NOMO-1 (cell line): ENCODE data around the gene PDIA2.

Experiments
- DNase-seq, 2 experiments: peaks; one replicate each; lab custom pipeline; 2025; ENCODE audit not compliant: unreplicated experiment in 2 of 2; lab: John Stamatoyannopoulos, UW

The PDIA2 gene

DNA sequence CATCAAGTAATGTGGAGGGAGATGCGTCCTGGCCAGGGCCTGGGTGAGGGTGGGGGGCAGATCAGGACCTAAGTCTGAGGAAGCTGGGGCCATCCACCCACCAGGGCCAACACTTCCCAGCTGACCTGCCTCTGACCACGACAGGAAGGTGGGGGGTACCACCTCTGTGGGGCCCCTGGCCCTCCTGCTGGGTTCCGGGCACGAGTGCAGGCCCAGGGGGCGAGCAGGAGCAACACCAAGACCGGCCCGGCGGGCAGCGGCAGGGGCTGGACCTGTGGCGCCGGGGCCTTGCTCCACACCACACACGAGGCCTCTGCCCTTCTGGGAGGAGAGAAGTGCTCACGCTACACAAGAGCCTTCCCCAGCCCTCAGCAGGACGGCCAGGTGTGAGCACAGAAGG lies 13.3 kb downstream of the PDIA2 start:
- DNase-seq, result no peak

DNA sequence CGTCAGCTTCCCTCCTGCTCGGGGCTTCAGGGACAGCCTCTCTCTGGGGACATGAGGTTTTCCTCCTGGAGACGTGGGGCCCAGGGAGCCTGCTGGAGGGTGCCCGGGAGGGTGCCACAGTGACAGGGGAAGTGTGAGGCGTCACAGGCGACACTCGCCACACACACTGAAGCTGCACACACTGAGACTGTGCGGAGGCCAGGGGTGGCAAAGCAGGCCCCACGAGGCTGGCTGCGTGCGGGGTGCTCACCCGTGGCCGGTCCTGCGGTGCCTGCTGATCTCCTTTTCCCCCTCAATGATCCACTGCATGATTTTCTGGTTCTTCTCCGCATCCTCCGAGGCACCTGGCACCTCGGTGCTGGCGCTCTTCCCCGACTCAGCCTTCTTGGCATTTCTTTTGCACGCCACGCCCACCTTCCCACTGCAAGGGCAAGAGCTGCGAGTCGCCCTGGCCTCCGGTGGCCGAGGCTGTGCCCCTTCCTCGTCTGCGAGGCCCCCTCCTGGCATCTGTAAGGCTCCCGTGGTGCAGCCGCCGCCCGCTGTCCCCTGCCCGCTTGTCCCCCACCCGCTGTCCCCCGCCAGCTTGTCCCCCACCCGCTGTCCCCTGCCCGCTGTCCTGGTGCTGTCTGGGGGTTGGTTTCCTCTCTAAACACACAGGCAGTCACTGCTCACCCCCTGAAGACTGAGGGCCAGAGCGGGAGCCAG lies 14.0 kb downstream of the PDIA2 start:
- no peak for DNase-seq

DNA sequence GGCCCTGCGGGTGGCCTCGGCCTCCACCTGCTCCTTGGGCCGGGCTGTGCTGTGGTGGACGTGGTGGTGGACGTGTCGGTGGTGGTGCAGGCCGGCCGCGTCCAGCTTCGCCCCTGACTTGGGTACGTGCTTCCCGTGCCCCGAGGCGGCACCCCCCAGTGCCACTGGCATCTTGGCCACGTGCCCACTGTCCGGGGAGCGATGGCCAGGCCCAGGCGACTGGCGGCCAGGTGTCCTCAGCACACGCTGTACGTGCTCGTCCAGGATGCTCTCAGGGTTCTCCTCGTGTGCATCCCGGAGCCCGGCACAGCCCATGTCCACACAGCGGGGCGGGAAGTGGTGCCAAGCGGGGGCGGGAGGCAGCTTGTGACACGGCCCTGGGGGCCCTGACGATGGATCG lies 14.9 kb downstream of the PDIA2 start:
- no peak for DNase-seq

DNA sequence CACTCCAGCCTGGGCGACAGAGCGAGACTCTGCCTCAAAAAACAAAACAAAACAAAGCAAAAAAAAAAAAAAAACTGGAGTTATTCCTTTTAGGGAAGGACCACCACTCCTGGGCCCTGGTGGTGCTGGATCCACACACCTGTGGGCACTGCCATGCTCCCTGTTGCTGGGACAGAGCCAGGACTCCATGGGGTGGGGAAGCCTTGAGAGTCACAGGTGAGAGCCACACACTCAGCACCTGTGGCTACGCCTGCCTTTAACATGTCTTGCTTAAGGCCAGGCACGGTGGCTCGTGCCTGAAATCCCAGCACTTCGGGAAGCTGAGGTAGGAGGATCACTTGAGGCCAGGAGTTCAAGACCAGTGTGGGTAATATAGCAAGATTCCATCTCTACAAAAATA lies 18.3 kb downstream of the PDIA2 start:
- no peak for DNase-seq

DNA sequence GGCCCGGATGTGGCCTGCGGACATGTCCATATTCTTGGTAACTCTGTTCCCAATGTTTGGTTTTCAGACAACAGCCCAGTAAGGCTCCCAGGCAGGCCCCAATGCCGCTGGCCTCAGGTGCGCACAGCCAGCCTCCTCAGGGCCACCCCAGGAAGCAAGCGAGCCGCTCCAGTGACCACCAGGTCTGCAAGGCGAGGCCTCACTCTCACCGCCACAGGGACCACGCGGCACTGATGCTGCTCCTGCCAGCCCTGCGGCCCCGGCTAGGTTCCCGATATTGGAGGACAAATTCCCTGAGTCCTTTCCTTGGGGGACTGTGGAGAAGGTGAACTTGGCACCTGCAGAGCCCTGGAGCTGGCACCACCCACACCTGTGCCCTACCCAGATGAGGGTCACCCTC lies 19.0 kb downstream of the PDIA2 start:
- no peak for DNase-seq

DNA sequence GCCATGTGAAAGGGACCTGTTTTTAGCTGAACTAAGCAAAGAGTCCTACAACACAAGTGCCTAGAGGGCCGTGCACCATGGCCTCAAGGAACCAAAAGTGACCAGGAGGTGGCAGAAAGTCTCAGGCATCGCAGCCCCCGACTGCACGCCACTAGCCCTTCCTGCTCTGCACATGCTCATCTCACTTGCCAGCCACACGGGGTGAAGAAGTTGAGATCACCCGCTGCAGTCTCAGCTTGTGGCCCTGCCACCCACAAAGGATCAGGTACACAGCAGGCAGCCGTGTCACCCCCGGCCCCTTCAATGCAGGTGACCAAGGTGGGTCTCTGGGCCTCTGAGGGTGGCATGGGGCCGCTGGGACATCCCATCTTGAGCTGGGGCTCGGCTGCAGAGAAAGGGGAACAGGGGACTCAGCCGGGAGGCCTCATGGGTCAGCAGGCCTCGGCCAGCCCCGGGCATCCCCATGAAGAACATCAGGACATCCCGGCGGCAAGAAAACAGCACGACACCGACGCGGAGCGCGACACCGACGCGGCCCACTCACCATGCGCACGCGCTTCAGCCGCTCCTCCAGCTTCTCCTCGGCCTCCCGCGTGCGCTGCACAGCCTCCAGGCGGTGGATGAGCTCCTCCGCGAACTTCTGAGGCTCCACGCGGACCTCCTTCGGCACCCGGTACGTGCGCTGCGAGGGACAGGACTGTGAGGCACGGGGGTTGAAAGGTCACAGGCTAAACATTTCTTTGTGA lies 21.0 kb downstream of the PDIA2 start:
- peak in 1 of 2 experiments; percentile 23 for DNase-seq

DNA sequence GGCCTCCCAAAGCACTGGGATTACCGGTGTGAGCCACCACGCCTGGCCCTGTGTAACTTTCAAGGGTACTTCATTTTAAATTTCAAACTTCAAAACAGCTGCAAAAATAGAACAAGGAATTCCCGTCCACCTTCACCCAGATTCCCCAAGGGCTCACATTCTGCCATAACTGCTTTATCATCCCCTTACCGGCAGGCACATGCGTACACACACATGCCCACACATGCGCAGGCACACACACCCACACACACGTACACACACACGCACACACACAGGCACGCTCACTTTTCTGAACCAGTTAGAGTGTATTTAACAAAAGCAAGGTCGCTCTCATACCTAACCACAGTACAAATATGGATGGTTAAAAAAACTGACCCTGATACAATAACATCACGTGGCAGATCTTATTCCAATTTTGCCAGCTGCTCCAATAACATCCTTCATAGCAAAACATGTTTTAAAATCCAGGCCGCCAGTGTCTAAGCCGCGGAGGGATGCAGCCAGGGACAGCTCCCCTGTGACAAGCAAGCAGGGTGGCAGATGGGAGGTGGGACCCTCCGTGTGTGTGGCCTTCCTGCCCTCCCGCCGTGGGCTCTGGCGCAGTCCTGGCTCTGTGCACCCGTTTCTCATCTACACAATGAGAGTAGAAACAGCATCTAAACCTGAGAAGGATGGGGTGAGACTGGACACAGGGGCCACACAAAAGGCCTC lies 23.1 kb downstream of the PDIA2 start:
- no peak for DNase-seq

DNA sequence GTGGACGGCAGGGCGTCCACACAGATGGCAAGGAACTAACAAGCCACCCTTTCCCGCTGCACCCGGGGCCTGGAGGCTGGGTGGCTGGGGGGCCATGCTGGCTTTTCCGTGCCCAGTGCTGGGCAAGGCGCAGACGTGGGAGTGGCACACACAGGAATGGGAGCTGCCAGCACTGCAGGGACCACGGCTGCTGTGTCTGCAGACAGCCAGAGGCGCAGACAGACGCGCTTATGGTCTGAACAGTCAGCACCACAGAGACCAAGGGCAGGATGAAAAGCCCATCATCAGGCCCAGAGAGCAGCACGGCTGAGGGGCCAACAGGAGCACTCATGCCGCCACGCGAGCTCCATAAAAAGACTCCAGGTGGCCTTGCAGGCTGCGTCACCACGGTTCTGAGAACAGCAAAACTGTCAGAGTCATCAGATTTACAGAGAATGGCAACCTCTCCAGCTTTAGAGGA lies 24.0 kb downstream of the PDIA2 start:
- no peak for DNase-seq

DNA sequence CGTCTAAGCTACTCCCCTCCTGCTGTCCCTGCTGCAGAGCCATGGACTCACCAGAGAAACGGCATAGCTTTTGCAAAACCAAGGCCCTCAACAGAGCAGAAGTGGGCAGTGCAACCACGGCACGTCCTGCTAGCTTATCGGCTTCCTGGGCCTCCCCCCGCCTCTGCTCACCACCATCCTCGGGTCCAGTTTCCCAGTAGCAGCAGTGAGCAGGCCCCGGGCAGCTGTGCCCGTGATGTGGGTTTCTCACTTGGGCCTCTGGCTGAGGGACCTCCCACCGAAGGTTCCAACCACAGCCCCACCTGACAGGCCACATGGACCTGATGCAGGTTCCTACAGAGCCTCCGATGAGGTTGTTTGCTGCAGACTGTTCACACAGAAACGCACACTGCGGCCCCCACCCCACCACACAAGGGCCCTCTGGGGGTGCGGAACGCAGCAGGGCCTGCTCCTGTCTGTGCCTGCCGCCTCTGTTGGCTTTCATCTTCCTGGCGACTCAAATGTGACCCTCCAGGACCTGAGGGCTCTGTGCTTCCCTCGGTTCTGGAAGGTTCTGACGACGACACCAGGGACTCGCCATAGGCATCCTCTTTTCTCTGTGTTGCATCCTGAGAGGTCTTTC lies 24.8 kb downstream of the PDIA2 start:
- no peak for DNase-seq

DNA sequence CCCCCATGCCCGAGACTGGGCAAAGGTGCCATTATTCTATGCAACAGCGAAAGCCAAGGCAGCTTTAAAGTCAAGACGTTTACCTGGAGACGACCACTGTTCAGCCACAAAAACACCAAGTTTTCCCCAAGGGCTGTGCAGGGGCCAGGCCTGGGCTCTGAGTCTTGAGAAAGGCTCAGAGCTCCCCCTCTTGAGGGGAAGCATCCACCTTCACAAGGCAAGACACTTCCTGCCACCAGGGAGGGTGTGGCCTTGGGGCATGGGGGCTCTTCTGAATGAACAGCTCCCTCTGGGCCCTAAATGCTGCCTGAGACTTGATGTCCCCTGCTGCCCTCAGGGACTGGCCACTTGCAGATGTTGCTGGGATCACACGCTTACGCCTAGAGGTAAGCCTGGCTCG lies 26.5 kb downstream of the PDIA2 start:
- DNase-seq, result no peak

DNA sequence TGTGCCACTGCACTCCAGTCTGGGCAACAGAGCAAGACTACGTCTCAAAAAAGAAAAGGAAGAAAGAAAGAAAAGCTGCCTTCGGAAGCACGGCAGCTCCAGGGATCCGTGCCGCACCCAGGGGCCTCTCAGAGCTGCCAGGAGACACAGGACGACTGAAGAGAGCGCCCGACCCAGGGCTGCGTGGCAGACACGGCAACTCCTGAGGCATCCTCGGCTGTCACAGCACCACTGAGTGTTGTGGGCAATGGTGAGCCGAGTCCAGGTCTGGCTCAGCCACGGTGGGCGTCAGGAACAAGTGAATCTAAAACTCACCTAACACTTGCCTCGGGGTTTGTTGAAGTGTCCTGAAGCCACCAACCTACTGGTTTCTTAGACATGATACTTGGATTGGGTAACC lies 28.8 kb downstream of the PDIA2 start:
- no peak for DNase-seq

DNA sequence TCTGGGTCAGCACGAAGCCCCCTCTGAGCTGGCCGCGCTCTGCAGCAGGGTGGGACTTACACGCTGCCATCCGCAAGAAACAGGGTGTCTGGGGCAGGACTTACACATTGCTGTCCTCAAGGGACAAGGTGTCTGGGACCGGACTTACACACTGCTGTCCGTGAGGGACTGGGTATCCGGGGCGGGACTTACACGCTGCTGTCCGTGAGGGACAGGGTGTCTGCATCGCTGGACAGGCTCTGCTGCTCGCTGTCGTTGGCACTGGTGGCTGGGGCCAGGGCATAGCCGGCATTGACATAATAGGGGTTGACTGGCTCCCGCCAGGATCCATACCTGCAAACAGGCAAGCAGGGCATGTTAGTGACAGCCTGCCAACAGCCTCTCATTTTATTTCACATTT lies 31.4 kb downstream of the PDIA2 start:
- DNase-seq, result no peak

DNA sequence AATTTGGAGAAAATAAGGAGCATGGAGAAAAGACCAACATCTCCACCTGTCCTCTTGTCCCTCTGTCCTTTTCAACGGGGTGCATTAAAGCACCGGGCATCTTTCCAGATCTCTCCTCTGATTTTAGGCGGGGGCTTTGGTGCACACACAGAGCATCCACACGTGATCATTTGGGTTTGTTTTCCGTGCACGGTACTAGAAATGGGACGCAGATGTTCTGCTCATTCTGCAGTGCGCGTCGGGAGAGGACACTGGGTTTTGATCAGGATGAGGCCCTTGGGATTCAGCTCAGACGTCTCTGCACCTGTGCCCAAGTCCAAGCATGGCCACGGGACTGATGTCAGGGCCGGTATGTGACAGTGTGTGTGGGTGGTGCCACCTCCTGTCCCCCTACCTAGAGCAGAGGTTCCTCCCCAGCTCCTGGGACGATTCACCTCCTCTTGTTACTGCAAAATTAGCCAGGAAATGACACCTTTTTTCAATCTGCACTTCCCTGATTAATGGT lies 31.9 kb downstream of the PDIA2 start:
- DNase-seq, result no peak

DNA sequence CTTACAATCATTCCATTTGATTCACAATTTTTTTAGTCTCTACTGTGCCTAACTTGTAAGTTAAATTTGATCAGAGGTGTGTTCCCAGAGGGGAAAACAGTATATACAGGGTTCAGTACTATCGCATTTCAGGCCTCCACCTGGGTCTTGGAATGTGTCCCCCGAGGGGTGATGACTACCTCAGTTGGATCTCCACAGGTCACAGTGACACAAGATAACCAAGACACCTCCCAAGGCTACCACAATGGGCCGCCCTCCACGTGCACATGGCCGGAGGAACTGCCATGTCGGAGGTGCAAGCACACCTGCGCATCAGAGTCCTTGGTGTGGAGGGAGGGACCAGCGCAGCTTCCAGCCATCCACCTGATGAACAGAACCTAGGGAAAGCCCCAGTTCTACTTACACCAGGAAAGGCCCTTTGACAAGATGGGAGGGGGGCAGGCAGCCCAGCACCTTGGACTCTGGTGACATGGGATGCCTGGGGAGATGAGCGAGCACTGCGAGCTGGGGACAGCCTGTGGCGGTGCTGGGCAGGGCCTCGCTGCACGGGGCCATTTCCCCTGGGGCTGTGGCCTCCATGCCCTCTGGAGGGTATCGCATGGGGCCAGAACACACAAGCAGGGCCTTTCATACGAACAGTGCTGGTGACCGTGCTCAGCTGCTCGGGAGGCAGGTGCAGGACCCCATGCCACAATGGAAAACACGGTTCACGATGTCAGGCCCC lies 33.9 kb downstream of the PDIA2 start:
- DNase-seq, result no peak

DNA sequence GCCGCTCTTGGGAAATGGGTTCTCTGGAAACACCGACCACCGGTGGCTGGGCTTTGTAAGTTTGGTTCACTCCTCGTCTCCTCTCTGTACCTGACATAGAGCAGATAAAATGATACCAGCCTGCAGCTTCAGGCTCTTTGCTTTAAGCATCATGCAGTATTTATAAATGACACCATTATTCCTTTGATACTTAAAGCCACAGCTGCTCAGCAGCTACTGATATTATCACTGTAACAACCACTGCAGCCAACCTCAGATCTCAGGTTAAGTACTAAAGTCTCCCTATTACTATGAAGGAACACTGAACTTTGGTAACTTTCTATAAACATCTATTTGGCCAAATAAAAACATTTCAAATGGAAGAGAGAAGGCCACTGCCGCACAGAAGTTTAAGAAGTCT lies 34.6 kb downstream of the PDIA2 start:
- no peak for DNase-seq

DNA sequence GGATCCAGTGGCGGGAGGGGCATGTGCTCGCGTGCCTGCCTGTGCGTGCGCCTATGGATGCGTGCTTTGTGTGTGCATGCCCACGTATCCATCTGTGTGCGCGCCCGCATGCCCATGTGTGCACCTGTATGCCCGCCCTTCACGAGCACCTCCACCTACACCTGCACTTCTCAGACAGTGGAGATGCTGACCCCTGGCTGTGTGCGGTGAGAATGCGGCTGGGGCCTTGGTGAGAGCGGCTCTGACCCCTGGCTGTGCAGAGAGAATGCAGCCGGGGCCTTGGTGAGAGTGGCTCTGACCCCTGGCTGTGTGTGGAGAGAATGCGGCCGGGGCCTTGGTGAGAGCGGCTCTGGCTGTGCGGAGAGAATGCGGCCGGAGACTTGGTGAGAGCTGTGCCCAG lies 35.7 kb downstream of the PDIA2 start:
- no peak for DNase-seq

DNA sequence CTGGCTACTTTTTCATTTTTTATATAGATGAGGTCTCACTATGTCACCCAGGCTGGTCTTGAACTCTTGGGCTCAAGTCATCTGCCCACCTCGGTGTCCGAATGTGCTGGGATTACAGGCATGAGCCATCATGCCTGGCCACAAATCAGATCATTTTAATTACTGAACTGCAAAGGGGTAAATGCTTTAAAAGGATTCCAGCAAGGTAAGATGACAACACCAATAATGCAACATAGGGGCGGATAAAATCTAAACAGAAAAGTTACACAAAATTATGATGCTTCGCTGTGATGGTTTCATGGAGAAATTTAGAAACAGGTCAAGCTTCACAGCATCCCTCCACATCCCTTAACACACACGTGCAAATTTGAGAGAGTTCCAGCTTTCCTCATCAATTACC lies 37.2 kb downstream of the PDIA2 start:
- no peak for DNase-seq

DNA sequence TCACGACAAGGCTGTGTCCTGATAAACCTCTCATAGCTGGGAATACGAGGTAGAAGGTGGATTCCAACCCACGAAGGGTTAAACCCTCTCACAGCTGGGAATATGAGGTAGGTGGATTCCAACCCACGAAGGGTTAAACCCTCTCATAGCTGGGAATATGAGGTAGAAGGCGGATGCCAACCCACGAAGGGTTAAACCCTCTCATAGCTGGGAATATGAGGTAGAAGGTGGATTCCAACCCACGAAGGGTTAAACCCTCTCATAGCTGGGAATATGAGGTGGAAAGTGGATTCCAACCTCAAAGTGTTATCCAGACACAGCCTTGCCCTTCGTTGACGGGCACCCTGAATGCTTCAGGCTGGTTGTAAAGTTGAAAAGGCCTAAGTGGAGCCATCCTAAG lies 38.6 kb downstream of the PDIA2 start:
- DNase-seq, result no peak

DNA sequence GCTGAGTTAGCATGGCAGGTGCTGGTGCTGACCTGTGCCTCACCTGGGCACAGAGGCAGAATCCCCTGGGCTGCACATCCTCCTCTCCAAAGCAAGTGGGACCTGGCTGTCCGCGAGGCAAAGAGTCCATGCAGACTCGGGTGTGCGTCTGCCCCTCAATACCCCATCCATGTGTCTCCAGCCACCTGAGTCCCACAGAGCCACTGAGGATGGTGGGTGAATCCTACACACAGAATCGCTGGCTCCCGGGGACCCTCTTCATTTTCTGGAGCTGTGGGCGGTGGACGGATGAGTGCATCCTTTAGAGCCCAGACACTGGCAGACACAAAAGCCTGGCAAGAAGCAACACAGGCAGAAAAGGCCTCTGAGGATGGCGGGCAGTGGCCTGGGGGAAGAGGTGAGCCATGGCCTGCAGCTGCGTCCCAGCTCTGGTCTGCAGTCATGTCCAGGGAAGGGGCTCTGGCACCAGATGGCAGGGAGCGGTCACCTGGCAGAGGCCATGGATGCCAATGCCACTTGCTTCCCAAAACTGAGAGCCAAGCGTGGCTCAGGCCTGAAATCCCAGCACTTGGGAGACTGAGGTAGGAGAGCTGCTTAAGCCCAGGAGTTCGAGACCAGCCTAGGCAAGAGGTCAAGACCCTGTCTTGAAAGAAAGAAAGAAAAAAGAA lies 39.6 kb downstream of the PDIA2 start:
- no peak for DNase-seq

DNA sequence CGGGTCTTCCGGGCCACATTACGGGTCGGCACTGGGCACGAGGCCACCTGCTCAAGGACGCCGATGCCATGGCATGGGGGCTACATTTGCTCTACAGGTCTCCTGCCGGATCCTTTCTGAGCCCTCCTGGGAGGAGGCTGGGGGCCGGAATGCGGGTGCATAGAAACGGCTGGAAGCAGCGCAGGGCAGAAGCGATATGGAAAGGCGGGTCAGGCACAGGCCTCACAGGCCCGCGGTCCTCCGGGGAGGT lies 41.2 kb downstream of the PDIA2 start:
- DNase-seq, result no peak
